Renal cortex interstitium (tissue), 11 donors: ENCODE data around the gene SRSF8. TPM values are rescaled to one million over a fixed set of nuclear protein-coding genes. Genes with fewer than 3 reads are reported as not detected.

Source experiments
- DNase-seq, 11 donors: peaks; one replicate each; pipeline ENCODE4 v3.0.0-alpha.2; 2013; ENCODE audit warnings: low read depth in 9 of 11, low spot score in 4 of 11; ENCODE audit errors: extremely low read depth in 1 of 11
- polyA plus RNA-seq, 3 donors: library from polyadenylated mRNA; unstranded; fragments of 120-200 nt; gene quantifications; one replicate each; pipeline ENCODE4 v1.2.1, GENCODE V29; 2013; ENCODE audit not compliant: insufficient read length in 3 of 3

SRSF8 gene
- polyA plus RNA-seq, 3 donors = 60.2 to 72.7 (median 60.8) TPM

DNA sequence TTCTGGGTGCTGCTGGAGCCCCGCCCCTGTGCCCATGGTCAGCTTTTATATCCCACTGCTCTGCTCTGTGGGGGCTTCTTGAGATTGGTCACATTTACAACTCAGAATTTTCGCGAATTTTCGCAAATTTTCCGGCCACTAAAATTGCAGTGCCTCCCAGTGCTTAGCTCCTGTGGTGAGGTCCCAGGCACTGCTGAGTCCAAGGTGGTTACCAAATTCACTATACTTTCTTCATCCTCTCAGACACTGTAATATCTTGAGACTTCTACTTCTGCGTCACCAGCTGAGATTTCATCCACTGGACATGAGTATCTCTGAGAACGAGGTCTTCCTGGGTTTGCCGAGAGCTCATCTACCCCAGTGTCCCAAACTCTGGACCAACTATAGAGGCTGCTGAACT is 8.8 kb upstream of the SRSF8 start:
- DNase-seq = no peak

GRCh38 chr11:95058621-95059020 is 8.1 kb upstream of the SRSF8 start:
- DNase-seq = no peak

- no peak for DNase-seq
Measured at GRCh38 chr11:95059046-95059445, 7.7 kb upstream of the SRSF8 start.

DNA sequence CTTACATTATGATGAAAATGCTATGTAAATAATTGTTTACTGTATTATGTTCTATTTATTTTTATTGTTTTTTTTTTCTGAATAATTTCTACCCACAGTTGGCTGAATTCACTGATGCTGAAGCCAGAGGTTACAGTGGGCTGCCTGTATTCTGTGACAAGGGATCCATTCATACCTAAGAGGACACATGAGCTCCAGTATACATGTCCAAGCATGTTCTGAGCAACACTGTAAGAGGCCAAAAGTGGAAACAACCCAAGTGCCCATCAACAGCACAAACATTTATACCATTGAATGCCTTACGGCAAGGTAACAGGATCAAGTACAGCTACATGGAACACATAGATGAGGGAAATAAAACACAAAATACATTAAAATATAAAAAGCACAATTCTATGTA is 1.4 kb upstream of the SRSF8 start:
- no peak for DNase-seq

DNA sequence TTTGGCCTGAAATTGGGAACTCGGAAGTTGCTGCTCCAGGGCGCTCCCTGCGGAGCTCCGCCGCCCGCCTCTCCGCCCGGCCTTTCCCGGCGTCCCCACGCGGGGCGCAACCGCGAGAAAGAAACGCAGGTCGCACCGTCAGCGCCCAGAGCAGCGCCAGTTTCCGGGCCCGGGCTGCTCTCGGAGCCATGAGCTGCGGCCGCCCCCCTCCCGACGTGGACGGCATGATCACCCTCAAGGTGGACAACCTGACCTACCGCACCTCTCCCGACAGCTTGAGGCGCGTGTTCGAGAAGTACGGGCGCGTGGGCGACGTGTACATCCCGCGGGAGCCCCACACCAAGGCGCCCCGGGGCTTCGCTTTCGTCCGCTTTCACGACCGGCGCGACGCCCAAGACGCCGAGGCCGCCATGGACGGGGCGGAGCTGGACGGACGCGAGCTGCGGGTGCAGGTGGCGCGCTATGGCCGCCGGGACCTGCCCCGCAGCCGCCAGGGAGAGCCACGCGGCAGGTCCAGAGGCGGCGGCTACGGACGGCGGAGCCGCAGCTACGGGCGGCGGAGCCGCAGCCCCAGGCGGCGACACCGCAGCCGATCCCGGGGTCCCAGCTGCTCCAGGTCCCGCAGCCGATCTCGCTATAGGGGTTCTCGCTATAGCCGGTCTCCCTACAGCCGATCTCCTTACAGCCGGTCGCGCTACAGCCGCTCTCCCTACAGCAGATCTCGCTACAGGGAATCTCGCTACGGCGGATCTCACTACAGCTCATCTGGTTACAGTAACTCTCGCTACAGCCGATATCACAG is 521 bp downstream of the SRSF8 start:
- DNase-seq = peak in 8 of 11 donors; percentile 55 to 82 (median 73)

GRCh38 chr11:95067841-95068219 is 1.1 kb downstream of the SRSF8 start:
- DNase-seq = peak in 2 of 11 donors; percentile 64 to 67

DNA sequence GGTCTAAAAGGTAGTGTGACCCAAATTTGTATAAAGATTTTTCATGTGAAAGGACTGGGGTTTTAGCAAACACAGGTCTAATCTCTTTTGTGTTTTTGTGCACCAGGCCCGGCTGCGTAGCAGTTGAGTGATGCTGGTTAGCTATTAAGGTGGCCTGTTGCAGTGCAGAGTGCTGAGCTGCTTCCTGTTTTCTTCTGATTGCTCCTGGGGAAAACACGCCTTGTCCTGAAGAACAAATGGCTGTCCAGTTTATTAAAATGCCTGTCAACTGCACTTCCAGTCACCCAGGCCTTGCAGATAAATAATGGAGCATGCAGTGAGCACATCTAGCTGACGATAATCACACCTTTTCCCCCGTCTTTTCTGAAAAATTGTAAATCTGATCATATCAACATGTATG is 1.8 kb downstream of the SRSF8 start:
- DNase-seq = peak; percentile 68 to 95 (median 86)

DNA sequence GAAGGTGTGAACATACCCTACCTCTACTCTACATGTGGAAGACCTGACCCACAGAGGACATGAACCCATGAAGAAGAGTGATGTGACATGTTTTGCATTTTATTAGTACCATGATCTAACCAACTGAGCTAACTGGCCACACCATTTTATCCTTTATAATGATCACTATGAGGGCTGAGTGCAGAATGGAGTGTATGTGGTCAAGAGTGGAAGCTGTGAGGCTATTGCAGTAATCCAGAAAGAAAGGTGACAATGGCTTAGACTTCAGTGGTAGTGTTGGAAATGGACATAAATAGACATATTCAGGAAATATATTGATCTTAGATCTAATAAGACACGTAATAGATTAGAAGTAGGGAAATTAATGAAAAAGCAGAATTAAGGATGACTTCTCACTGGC is 3.8 kb downstream of the SRSF8 start:
- no peak for DNase-seq

DNA sequence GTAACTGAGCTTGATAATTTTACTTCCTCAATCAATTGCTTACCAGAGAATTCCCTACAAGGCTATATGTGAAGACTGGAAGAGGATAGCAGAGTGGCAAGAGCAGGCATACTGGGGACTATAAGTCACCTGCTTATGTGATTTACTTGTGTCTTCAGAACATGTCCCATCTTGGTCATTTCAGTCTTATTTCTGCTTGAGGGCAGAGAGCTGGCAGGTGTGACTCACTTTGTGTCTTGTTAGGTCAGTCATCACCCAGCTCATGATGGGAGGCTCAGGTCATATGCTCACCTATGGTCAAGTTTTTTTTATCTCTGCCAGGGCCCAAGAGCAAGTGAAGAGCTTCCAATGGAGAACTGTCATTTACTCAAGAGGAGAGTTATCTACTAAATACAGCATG is 6.2 kb downstream of the SRSF8 start:
- DNase-seq = no peak

- no peak for DNase-seq
Measured at GRCh38 chr11:95074792-95075563, 8.3 kb downstream of the SRSF8 start.

- DNase-seq = no peak
Measured at GRCh38 chr11:95076416-95076815, 9.7 kb downstream of the SRSF8 start.

GRCh38 chr11:95076981-95077380 is 10.3 kb downstream of the SRSF8 start:
- DNase-seq = no peak

DNA sequence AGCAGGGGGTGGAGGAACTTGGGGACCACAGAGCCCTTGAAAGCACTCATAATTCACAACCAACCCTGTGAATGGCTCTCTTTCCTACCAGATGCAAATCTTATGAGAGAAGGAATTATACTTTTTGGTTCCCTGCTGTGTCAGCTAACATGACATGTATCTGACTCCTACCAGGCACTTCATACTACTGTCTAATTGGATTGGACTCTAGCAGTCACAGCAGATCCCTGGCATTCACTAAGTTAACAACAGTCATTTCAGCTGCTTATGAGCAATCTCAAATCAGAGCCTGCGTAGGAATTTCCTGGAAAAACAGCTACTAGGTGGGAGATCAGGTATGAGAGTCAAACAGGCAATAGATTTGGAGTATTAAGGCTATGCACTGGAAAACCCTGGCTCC is 11.8 kb downstream of the SRSF8 start:
- no peak for DNase-seq

DNA sequence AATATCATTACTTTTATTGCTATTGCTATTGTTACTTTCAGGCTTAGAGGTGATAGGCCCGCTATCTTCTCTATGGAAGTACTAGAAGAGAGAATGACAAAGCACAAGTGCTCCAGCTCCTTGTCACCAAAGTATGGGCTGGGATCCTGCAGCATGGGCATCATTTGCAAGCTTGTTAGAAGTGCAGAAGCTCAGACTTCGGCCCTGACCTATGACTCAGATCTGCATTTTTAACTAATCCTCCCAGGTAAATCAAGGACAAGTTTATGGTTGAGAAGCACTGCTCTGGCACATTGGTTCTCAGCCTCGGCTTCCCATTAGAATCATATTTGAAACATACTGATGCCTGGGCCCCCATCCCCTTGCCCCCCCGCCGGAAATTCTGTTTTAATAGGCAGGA is 14.3 kb downstream of the SRSF8 start:
- DNase-seq = no peak

DNA sequence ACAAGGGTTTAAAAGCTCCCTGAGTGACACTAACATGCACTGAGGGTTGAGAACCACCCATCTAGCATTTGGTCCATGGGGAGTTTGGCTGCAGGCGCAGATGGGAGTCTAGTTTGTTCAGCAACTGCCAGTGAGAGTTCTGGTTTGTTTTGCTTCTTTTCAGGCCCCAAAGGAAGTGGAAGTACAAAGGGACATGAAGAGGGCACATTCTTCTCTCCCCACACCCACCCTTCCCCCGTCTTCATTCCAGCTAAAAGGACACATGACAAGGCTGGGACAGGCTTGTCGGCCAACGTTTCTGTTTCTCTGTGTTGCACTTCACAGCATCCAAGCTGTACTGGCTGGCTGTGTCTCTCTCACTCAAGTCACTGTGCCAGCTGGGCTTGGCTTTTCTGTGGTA is 14.7 kb downstream of the SRSF8 start:
- DNase-seq = no peak

GRCh38 chr11:95082576-95083001 is 15.9 kb downstream of the SRSF8 start:
- no peak for DNase-seq

DNA sequence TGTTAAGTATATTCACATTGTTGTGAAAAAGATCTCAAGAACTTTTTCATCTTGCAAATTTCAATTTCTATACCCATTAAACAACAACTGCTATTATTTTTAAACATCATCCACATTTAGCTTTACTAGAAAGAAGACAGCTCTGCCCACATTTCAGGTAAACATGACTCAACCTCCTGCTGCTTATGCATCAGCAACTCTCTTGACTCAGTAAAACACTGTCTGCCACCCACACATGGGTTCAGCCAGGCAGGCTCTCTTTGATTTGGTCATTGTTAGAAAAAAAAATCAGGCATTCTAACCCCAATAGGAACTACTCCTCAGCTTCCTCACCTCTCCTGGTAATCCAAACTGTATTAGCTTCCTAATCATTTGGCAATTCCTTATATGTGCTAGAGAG is 17.8 kb downstream of the SRSF8 start:
- no peak for DNase-seq

- no peak for DNase-seq
Measured at GRCh38 chr11:95085117-95085816, 18.5 kb downstream of the SRSF8 start.

DNA sequence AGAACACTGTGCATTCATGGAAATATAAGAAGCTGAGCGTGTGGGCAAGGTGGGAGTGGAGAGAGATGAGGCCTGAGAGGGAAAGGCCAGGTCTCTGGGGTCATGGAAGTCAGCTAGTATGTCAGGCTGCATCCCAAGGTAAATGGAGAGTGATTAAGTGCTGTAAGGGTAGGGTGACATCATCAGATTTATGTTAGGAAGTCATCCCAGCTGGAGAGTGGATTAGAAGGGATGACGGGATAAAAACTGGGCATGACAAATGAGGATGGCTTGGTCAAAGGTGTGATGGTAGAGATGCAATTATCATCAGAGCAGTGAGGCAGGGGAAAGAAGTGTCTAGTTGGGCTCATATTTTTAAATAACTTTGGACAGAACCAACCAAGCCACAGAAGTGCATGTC is 19.4 kb downstream of the SRSF8 start:
- DNase-seq = no peak
